ENCODE results near the gene BORCS5.
"Not testable (repeated sequence)": the region's sequence is repeated elsewhere in the genome, so short reads cannot be mapped to it uniquely, and the experiment has no call there.

The BORCS5 gene

DNA sequence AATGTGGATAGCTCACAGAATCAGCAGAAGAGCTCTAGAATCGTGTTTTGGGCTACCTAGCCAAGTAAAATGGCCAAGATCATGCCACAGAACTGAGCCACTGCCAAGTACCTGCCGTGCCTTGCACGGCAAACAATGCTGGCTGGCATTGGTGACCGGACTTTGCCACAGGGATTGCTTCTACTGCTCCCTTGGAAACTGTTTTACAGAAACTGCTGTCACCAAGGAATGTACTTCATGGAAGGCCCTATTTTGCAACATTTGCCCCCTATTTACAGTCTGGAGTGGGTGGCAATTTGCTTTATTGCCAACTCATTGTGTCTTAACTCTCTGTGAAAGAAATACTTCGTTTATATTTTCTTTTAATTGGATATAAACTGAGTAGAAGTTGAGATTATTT is 49.0 kb downstream of the BORCS5 start:
- ChIA-PET CTCF (interaction anchor here (0.8 to 1.2 kb wide), 3 partner anchors 9 to 12 kb away, joined by 3 read pairs; no protein-coding TSS in a partner anchor), POLR2A (no interaction called here)
- DNase-seq (ENCODE audit: extremely low spot score), result no peak
- no peak for TF ChIP-seq CTCF (IDR thresholded peaks at IDR 0.05; ENCODE audit: control extremely low read depth, extremely low read depth, low read depth, missing control alignments)

- no peak for TF ChIP-seq CTCF (IDR thresholded peaks at IDR 0.05; ENCODE audit: control extremely low read depth, extremely low read depth, low read depth, missing control alignments)
- POLR2A ChIA-PET, result no interaction called here
- DNase-seq (ENCODE audit: extremely low spot score), result no peak
- CTCF ChIA-PET, result interaction anchor here (1.2 kb wide), 1 partner anchor 11 kb away, joined by 3 read pairs; no protein-coding TSS in a partner anchor
Measured at GRCh38 chr12:12406762-12407161, 49.9 kb downstream of the BORCS5 start.

- ChIA-PET POLR2A (no interaction called here), CTCF (no interaction called here)
- DNase-seq (ENCODE audit: extremely low spot score), result no peak
- no peak for TF ChIP-seq CTCF (IDR thresholded peaks at IDR 0.05; ENCODE audit: control extremely low read depth, extremely low read depth, low read depth, missing control alignments)
Measured at GRCh38 chr12:12408265-12408690, 51.4 kb downstream of the BORCS5 start.

GRCh38 chr12:12409337-12409736 is 52.5 kb downstream of the BORCS5 start:
- CTCF ChIA-PET; DNase-seq (ENCODE audit: extremely low spot score): not testable (repeated sequence)

GRCh38 chr12:12415886-12416285 is 59.0 kb downstream of the BORCS5 start:
- ChIA-PET POLR2A (interaction anchor here (0.7 kb wide), 1 partner anchor 66 kb away, joined by 12 read pairs; the partner anchor contains the start of gene MANSC1), CTCF (no interaction called here)
- no peak for TF ChIP-seq CTCF (IDR thresholded peaks at IDR 0.05; ENCODE audit: control extremely low read depth, extremely low read depth, low read depth, missing control alignments)
- DNase-seq (ENCODE audit: extremely low spot score), result no peak

More at GRCh38 chr12:12409337-12409736, 52.5 kb downstream of the BORCS5 start:
- POLR2A ChIA-PET, result not testable (repeated sequence)

DNA sequence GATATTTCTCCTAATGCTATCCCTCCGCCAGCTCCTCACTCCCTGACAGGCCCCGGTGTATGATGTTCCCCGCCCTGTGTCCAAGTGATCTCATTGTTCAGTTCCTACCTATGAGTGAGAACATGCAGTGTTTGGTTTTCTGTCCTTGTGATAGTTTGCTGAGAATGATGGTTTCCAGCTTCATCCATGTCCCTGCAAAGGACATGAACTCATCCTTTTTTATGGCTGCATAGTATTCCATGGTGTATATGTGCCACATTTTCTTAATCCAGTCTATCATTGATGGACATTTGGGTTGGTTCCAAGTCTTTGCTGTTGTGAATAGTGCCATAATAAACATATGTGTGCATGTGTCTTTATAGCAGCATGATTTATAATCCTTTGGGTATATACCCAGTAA is 62.3 kb downstream of the BORCS5 start:
- POLR2A ChIA-PET; DNase-seq (ENCODE audit: extremely low spot score): not testable (repeated sequence)
- CTCF ChIA-PET, result interaction anchor here (1.1 to 1.5 kb wide), 2 partner anchors 10 to 23 kb away, joined by 3 to 4 read pairs; no protein-coding TSS in a partner anchor

DNA sequence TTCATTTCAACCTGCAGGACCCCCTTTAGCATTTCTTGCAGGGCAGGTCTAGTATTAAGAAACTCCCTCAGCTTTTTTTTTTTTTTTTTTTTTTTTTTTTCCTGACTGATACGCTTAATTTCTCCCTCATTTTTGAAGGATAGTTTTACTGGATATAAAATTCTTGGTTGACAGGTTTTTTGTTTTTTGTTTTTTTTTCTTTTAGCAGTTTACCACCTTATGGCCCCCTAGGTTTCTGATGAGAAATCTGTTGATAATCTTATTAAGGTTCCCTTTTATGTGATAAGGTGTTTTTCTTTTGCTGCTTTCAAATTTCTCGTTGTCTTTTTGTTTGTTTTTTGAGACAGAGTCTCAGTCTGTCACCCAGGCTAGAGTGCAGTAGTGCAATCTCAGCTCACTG is 66.5 kb downstream of the BORCS5 start:
- ChIA-PET CTCF (no interaction called here), POLR2A (interaction anchor here (0.7 kb wide), 1 partner anchor 133 kb away, joined by 4 read pairs; no protein-coding TSS in a partner anchor)
- no peak for TF ChIP-seq CTCF (IDR thresholded peaks at IDR 0.05; ENCODE audit: control extremely low read depth, extremely low read depth, low read depth, missing control alignments)
- DNase-seq (ENCODE audit: extremely low spot score), result no peak

GRCh38 chr12:12425001-12425400 is 68.1 kb downstream of the BORCS5 start:
- DNase-seq (ENCODE audit: extremely low spot score), result no peak
- ChIA-PET CTCF (interaction anchor here (1.1 kb wide), 1 partner anchor 11 kb away, joined by 5 read pairs; no protein-coding TSS in a partner anchor), POLR2A (no interaction called here)
- no peak for TF ChIP-seq CTCF (IDR thresholded peaks at IDR 0.05; ENCODE audit: control extremely low read depth, extremely low read depth, low read depth, missing control alignments)

Data from GM10248 (cell line).